Activated B cell treated with CpG ODN at 0.5 μM for 24 hours (primary cell): ENCODE data around the gene VTI1A. TPM values are rescaled to one million over a fixed set of nuclear protein-coding genes. Genes with fewer than 3 reads are reported as not detected.
"Not testable (repeated sequence)": the region's sequence is repeated elsewhere in the genome, so short reads cannot be mapped to it uniquely, and the experiment has no call there.

Experiments used
- ATAC-seq: fragments of 200-7000 bp; cut with Tn5 transposase; one replicate; pipeline ENCODE4 v1.10.0; 2021; ENCODE audit warnings: low read depth, mild to moderate bottlenecking, moderate library complexity
- CTCF ChIA-PET: fragments of 350-600 bp; sonication (Branson Sonifier 250); formaldehyde crosslinking; loops from one replicate; lab custom pipeline; 2021; ENCODE audit warnings: antibody characterized with exemption; lab: Charles Lee
- POLR2A ChIA-PET: fragments of 350-600 bp; sonication (Branson Sonifier 250); formaldehyde crosslinking; loops from one replicate; lab custom pipeline; 2021; ENCODE audit warnings: antibody characterized with exemption; lab: Charles Lee
- DNase-seq: peaks from one replicate; pipeline ENCODE4 v3.0.0; 2022
- H3K27ac Mint-ChIP-seq: one replicate; pipeline ENCODE4 v1.8.0; 2020; ENCODE audit warnings: mixed read lengths
- H3K27me3 Mint-ChIP-seq: one replicate; pipeline ENCODE4 v1.8.0; 2021; ENCODE audit warnings: mixed read lengths
- H3K36me3 Mint-ChIP-seq: one replicate; pipeline ENCODE4 v1.8.0; 2021; ENCODE audit warnings: low read depth, mixed read lengths
- H3K4me1 Mint-ChIP-seq: one replicate; pipeline ENCODE4 v1.8.0; 2021; ENCODE audit warnings: mixed read lengths
- H3K4me3 Mint-ChIP-seq: one replicate; pipeline ENCODE4 v1.8.0; 2020; ENCODE audit warnings: mild to moderate bottlenecking, mixed read lengths
- H3K9me3 Mint-ChIP-seq: one replicate; pipeline ENCODE4 v1.8.0; 2020; ENCODE audit warnings: mixed read lengths
- CTCF ChIP-seq: fragments of 200-600 bp; IDR thresholded peaks from one replicate; pipeline ENCODE4 v1.8.0; 2022; ENCODE audit warnings: antibody characterized with exemption, mild to moderate bottlenecking
- intact Hi-C: fragments of 100-400 bp; cut with micrococcal nuclease; formaldehyde crosslinking; loops from one replicate; pipeline ENCODE4 v1.15.1; 2024
- total RNA-seq: library from RNA; stranded (reverse); gene quantifications from 2 replicates; pipeline ENCODE4 v1.2.3, GENCODE V29; 2022

VTI1A gene
- total RNA-seq, 1 donor from 2014 or later, result 74.0 TPM

- ATAC-seq (no peak), DNase-seq (no peak)
- Mint-ChIP-seq H3K36me3 (peaks cover 10% of the 10 kb centered on the region), H3K4me3 (no peak overlapping the region), H3K27me3 (no peaks in the 10 kb centered on the region), H3K27ac (no peak overlapping the region), H3K9me3 (no peaks in the 10 kb centered on the region), H3K4me1 (peaks cover 5% of the 10 kb centered on the region)
- POLR2A ChIA-PET, result no interaction called here
- TF ChIP-seq CTCF, result no peak
- intact Hi-C loops, result no loop called here
- CTCF ChIA-PET, result no interaction called here
Observed at GRCh38 chr10:112728997-112729396, 282.0 kb downstream of the VTI1A start.

- intact Hi-C loops, H3K9me3 Mint-ChIP-seq, CTCF ChIA-PET, H3K27ac Mint-ChIP-seq, DNase-seq, H3K27me3 Mint-ChIP-seq, H3K4me3 Mint-ChIP-seq, H3K36me3 Mint-ChIP-seq, H3K4me1 Mint-ChIP-seq, POLR2A ChIA-PET, ATAC-seq: not testable (repeated sequence)
Observed at GRCh38 chr10:112731450-112731849, 284.4 kb downstream of the VTI1A start.

- Mint-ChIP-seq H3K9me3 (no peaks in the 10 kb centered on the region), H3K27me3 (no peaks in the 10 kb centered on the region), H3K36me3 (peaks cover 11% of the 10 kb centered on the region), H3K27ac (no peak overlapping the region), H3K4me1 (peaks cover 5% of the 10 kb centered on the region), H3K4me3 (no peak overlapping the region)
- DNase-seq, result no peak
- POLR2A ChIA-PET, result no interaction called here
- intact Hi-C loops, result no loop called here
- CTCF ChIA-PET, result no interaction called here
- ATAC-seq, result no peak
- TF ChIP-seq CTCF, result no peak
Observed at GRCh38 chr10:112732277-112732921, 285.4 kb downstream of the VTI1A start.

- no peak for TF ChIP-seq CTCF
- ChIA-PET POLR2A (no interaction called here), CTCF (no interaction called here)
- DNase-seq, result no peak
- intact Hi-C loops, result no loop called here
- Mint-ChIP-seq H3K27ac (no peak overlapping the region), H3K36me3 (peaks cover 32% of the 10 kb centered on the region), H3K4me1 (peaks cover 5% of the 10 kb centered on the region), H3K4me3 (no peak overlapping the region), H3K9me3 (no peaks in the 10 kb centered on the region), H3K27me3 (no peaks in the 10 kb centered on the region)
- ATAC-seq, result no peak
Observed at GRCh38 chr10:112735041-112735695, 288.2 kb downstream of the VTI1A start.

- POLR2A ChIA-PET, result no interaction called here
Observed at GRCh38 chr10:112738606-112739591, 291.9 kb downstream of the VTI1A start.

More at GRCh38 chr10:112738606-112739591, 291.9 kb downstream of the VTI1A start:
- no peak overlapping the region for H3K4me3 Mint-ChIP-seq
- intact Hi-C loops, result no loop called here
- no peaks in the 10 kb centered on the region for H3K9me3 Mint-ChIP-seq
- H3K27me3 Mint-ChIP-seq, result no peaks in the 10 kb centered on the region
- DNase-seq, result no peak
- H3K4me1 Mint-ChIP-seq, result no peaks in the 10 kb centered on the region
- H3K27ac Mint-ChIP-seq, result no peak overlapping the region
- TF ChIP-seq CTCF, result no peak
- peaks cover 35% of the 10 kb centered on the region for H3K36me3 Mint-ChIP-seq
- no peak for ATAC-seq
- CTCF ChIA-PET, result no interaction called here
